ENCODE results near the gene TRAPPC13. TPM values are rescaled to one million over a fixed set of nuclear protein-coding genes. Genes with fewer than 3 reads are reported as not detected.
A peak's percentile ranks its signal among the peaks of the same experiment; 100 is the strongest.
"Not testable (repeated sequence)": the region's sequence is repeated elsewhere in the genome, so short reads cannot be mapped to it uniquely, and the experiment has no call there.

TRAPPC13 gene
- total and polyA plus RNA-seq, 5 donors from 2014 or later: 15.5 to 20.5 (median 19.8) TPM

- Histone ChIP-seq H3K4me3 (ENCODE audit: low read depth, low read length) (no peak overlapping the region), H3K9me3 (ENCODE audit: control insufficient read depth in 2 of 2, low read length in 2 of 2) (no peaks in the 10 kb centered on the region), H3K27ac (ENCODE audit: insufficient read depth, low read length, poor library complexity, severe bottlenecking) (no peak overlapping the region), H3K36me3 (ENCODE audit: control insufficient read depth, insufficient read depth, low read length) (peaks cover 11% of the 10 kb centered on the region), H3K27me3 (ENCODE audit: control insufficient read depth, insufficient read depth, low read length) (no peaks in the 10 kb centered on the region), H3K4me1 (ENCODE audit: control insufficient read depth, insufficient read depth, low read length, poor library complexity, severe bottlenecking) (no peaks in the 10 kb centered on the region)
- Mint-ChIP-seq H3K36me3 (peaks cover 32% of the 10 kb centered on the region), H3K4me1 (peaks cover 0 to 3% (median 0%) of the 10 kb centered on the region in 4 donors), H3K27ac (no peak overlapping the region), H3K27me3 (no peaks in the 10 kb centered on the region), H3K9me3 (no peaks in the 10 kb centered on the region), H3K4me3 (no peak overlapping the region)
- ATAC-seq (ENCODE audit: low read depth in 2 of 2) (no peak), DNase-seq (no peak)
Observed at GRCh38 chr5:65651144-65651543, 26.3 kb downstream of the TRAPPC13 start.

- Histone ChIP-seq H3K27me3 (ENCODE audit: control insufficient read depth, insufficient read depth, low read length) (no peaks in the 10 kb centered on the region), H3K4me1 (ENCODE audit: control insufficient read depth, insufficient read depth, low read length, poor library complexity, severe bottlenecking) (no peaks in the 10 kb centered on the region), H3K27ac (ENCODE audit: insufficient read depth, low read length, poor library complexity, severe bottlenecking) (no peak overlapping the region), H3K36me3 (ENCODE audit: control insufficient read depth, insufficient read depth, low read length) (peaks cover 14% of the 10 kb centered on the region), H3K9me3 (ENCODE audit: control insufficient read depth in 2 of 2, low read length in 2 of 2) (no peaks in the 10 kb centered on the region), H3K4me3 (ENCODE audit: low read depth, low read length) (no peak overlapping the region)
- Mint-ChIP-seq H3K9me3 (no peaks in the 10 kb centered on the region), H3K4me3 (no peak overlapping the region), H3K27ac (no peak overlapping the region), H3K27me3 (no peaks in the 10 kb centered on the region), H3K36me3 (peaks cover 20% of the 10 kb centered on the region), H3K4me1 (peaks cover 0 to 6% (median 0%) of the 10 kb centered on the region in 4 donors)
- DNase-seq (no peak), ATAC-seq (ENCODE audit: low read depth in 2 of 2) (no peak)
Observed at GRCh38 chr5:65654713-65655112, 29.9 kb downstream of the TRAPPC13 start.

GRCh38 chr5:65663804-65664521 lies 39.1 kb downstream of the TRAPPC13 start:
- Mint-ChIP-seq H3K36me3 (peaks cover 19% of the 10 kb centered on the region), H3K9me3 (no peaks in the 10 kb centered on the region), H3K27me3 (no peaks in the 10 kb centered on the region), H3K27ac (peak overlapping the region in 2 of 3 donors; percentile 4 to 52), H3K4me3 (no peak overlapping the region), H3K4me1 (peaks cover 4 to 12% (median 6%) of the 10 kb centered on the region in 4 donors)
- ATAC-seq (ENCODE audit: low read depth in 2 of 2) (no peak), DNase-seq (no peak)
- Histone ChIP-seq H3K27ac (ENCODE audit: insufficient read depth, low read length, poor library complexity, severe bottlenecking) (no peak overlapping the region), H3K9me3 (ENCODE audit: control insufficient read depth in 2 of 2, low read length in 2 of 2) (no peaks in the 10 kb centered on the region), H3K27me3 (ENCODE audit: control insufficient read depth, insufficient read depth, low read length) (no peaks in the 10 kb centered on the region), H3K36me3 (ENCODE audit: control insufficient read depth, insufficient read depth, low read length) (peaks cover 40% of the 10 kb centered on the region), H3K4me3 (ENCODE audit: low read depth, low read length) (no peak overlapping the region), H3K4me1 (ENCODE audit: control insufficient read depth, insufficient read depth, low read length, poor library complexity, severe bottlenecking) (no peaks in the 10 kb centered on the region)

GRCh38 chr5:65668696-65669095 lies 43.9 kb downstream of the TRAPPC13 start:
- Histone ChIP-seq H3K9me3 (ENCODE audit: control insufficient read depth in 2 of 2, low read length in 2 of 2) (no peaks in the 10 kb centered on the region), H3K4me1 (ENCODE audit: control insufficient read depth, insufficient read depth, low read length, poor library complexity, severe bottlenecking) (no peaks in the 10 kb centered on the region), H3K27me3 (ENCODE audit: control insufficient read depth, insufficient read depth, low read length) (no peaks in the 10 kb centered on the region), H3K4me3 (ENCODE audit: low read depth, low read length) (no peak overlapping the region), H3K36me3 (ENCODE audit: control insufficient read depth, insufficient read depth, low read length) (peaks cover 72% of the 10 kb centered on the region), H3K27ac (ENCODE audit: insufficient read depth, low read length, poor library complexity, severe bottlenecking) (no peak overlapping the region)
- no peaks in the 10 kb centered on the region for H3K9me3 Mint-ChIP-seq
- no peaks in the 10 kb centered on the region for H3K27me3 Mint-ChIP-seq
- H3K36me3 Mint-ChIP-seq: peaks cover 41% of the 10 kb centered on the region
- H3K4me3 Mint-ChIP-seq: no peak overlapping the region
- H3K27ac Mint-ChIP-seq: no peak overlapping the region
- H3K4me1 Mint-ChIP-seq: peaks cover 0 to 6% (median 4%) of the 10 kb centered on the region in 4 donors
- DNase-seq (no peak), ATAC-seq (ENCODE audit: low read depth in 2 of 2) (no peak)

GRCh38 chr5:65672796-65673195 lies 48.0 kb downstream of the TRAPPC13 start:
- Histone ChIP-seq H3K36me3 (ENCODE audit: control insufficient read depth, insufficient read depth, low read length) (peaks cover 78% of the 10 kb centered on the region), H3K4me1 (ENCODE audit: control insufficient read depth, insufficient read depth, low read length, poor library complexity, severe bottlenecking) (no peaks in the 10 kb centered on the region), H3K27me3 (ENCODE audit: control insufficient read depth, insufficient read depth, low read length) (no peaks in the 10 kb centered on the region), H3K27ac (ENCODE audit: insufficient read depth, low read length, poor library complexity, severe bottlenecking) (no peak overlapping the region), H3K9me3 (ENCODE audit: control insufficient read depth in 2 of 2, low read length in 2 of 2) (no peaks in the 10 kb centered on the region), H3K4me3 (ENCODE audit: low read depth, low read length) (no peak overlapping the region)
- DNase-seq: no peak
- Mint-ChIP-seq H3K4me3 (no peak overlapping the region), H3K27ac (peak overlapping the region in 1 of 3 donors; percentile 75), H3K4me1 (peaks cover 23 to 31% (median 28%) of the 10 kb centered on the region in 4 donors), H3K36me3 (peaks cover 66% of the 10 kb centered on the region), H3K9me3 (peaks cover 0 to under 1% (median 0%) of the 10 kb centered on the region in 7 donors), H3K27me3 (no peaks in the 10 kb centered on the region)
- no peak for ATAC-seq (ENCODE audit: low read depth in 2 of 2)

- DNase-seq: no peak
- H3K27ac ChIP-seq (ENCODE audit: insufficient read depth, low read length, poor library complexity, severe bottlenecking): no peak overlapping the region
- H3K4me1 Mint-ChIP-seq: peaks cover 39 to 49% (median 44%) of the 10 kb centered on the region in 4 donors
- H3K4me3 Mint-ChIP-seq: no peak overlapping the region
- no peaks in the 10 kb centered on the region for H3K27me3 Mint-ChIP-seq
- peak overlapping the region; percentile 48 to 80 (median 58) for H3K27ac Mint-ChIP-seq
- H3K4me3 ChIP-seq (ENCODE audit: low read depth, low read length): no peak overlapping the region
- H3K9me3 Mint-ChIP-seq: peaks cover 0 to 2% (median 0%) of the 10 kb centered on the region in 7 donors
- H3K36me3 Mint-ChIP-seq: peaks cover 78% of the 10 kb centered on the region
- H3K4me1 ChIP-seq (ENCODE audit: control insufficient read depth, insufficient read depth, low read length, poor library complexity, severe bottlenecking): peaks cover 5% of the 10 kb centered on the region
- peaks cover 84% of the 10 kb centered on the region for H3K36me3 ChIP-seq (ENCODE audit: control insufficient read depth, insufficient read depth, low read length)
- H3K27me3 ChIP-seq (ENCODE audit: control insufficient read depth, insufficient read depth, low read length): no peaks in the 10 kb centered on the region
- H3K9me3 ChIP-seq (ENCODE audit: control insufficient read depth in 2 of 2, low read length in 2 of 2): no peaks in the 10 kb centered on the region
- ATAC-seq (ENCODE audit: low read depth in 2 of 2): no peak
Observed at GRCh38 chr5:65674749-65675148, 49.9 kb downstream of the TRAPPC13 start.

- H3K4me3 ChIP-seq (ENCODE audit: low read depth, low read length); H3K27ac ChIP-seq (ENCODE audit: insufficient read depth, low read length, poor library complexity, severe bottlenecking); H3K4me1 ChIP-seq (ENCODE audit: control insufficient read depth, insufficient read depth, low read length, poor library complexity, severe bottlenecking); DNase-seq; ATAC-seq (ENCODE audit: low read depth in 2 of 2); H3K27me3 Mint-ChIP-seq; H3K9me3 ChIP-seq (ENCODE audit: control insufficient read depth in 2 of 2, low read length in 2 of 2); H3K27me3 ChIP-seq (ENCODE audit: control insufficient read depth, insufficient read depth, low read length); H3K9me3 Mint-ChIP-seq: not testable (repeated sequence)
- peaks cover 84% of the 10 kb centered on the region for H3K36me3 ChIP-seq (ENCODE audit: control insufficient read depth, insufficient read depth, low read length)
- peaks cover 76% of the 10 kb centered on the region for H3K36me3 Mint-ChIP-seq
- H3K27ac Mint-ChIP-seq: peak overlapping the region; percentile 61 to 81 (median 76)
- peaks cover 42 to 62% (median 56%) of the 10 kb centered on the region in 4 donors for H3K4me1 Mint-ChIP-seq
- H3K4me3 Mint-ChIP-seq: peak overlapping the region in 1 of 4 donors; percentile 10
Observed at GRCh38 chr5:65676056-65676455, 51.2 kb downstream of the TRAPPC13 start.

GRCh38 chr5:65682148-65682547 lies 57.3 kb downstream of the TRAPPC13 start:
- no peak for DNase-seq
- Mint-ChIP-seq H3K27me3 (no peaks in the 10 kb centered on the region), H3K4me3 (no peak overlapping the region), H3K9me3 (peaks cover 0 to 2% (median 0%) of the 10 kb centered on the region in 7 donors), H3K36me3 (peaks cover 67% of the 10 kb centered on the region), H3K27ac (peak overlapping the region in 2 of 3 donors; percentile 0 to 20), H3K4me1 (peaks cover 53 to 71% (median 59%) of the 10 kb centered on the region in 4 donors)
- H3K27me3 ChIP-seq (ENCODE audit: control insufficient read depth, insufficient read depth, low read length): no peaks in the 10 kb centered on the region
- H3K4me3 ChIP-seq (ENCODE audit: low read depth, low read length): no peak overlapping the region
- ATAC-seq (ENCODE audit: low read depth in 2 of 2): no peak
- H3K4me1 ChIP-seq (ENCODE audit: control insufficient read depth, insufficient read depth, low read length, poor library complexity, severe bottlenecking): peaks cover 5% of the 10 kb centered on the region
- H3K9me3 ChIP-seq (ENCODE audit: control insufficient read depth in 2 of 2, low read length in 2 of 2): no peaks in the 10 kb centered on the region
- peaks cover 85% of the 10 kb centered on the region for H3K36me3 ChIP-seq (ENCODE audit: control insufficient read depth, insufficient read depth, low read length)
- H3K27ac ChIP-seq (ENCODE audit: insufficient read depth, low read length, poor library complexity, severe bottlenecking): no peak overlapping the region

Data from CD4-positive, CD25-positive, alpha-beta regulatory T cell (primary cell).